Upper lobe of right lung (tissue), 1 donor: ENCODE data around the gene OR2G6. TPM values are rescaled to one million over a fixed set of nuclear protein-coding genes. Genes with fewer than 3 reads are reported as not detected.
"Not testable (repeated sequence)": the region's sequence is repeated elsewhere in the genome, so short reads cannot be mapped to it uniquely, and the experiment has no call there.

Experiments used
- ATAC-seq: fragments of 200-7000 bp; cut with Tn5 transposase; one replicate; pipeline ENCODE4 v1.9.1; 2020; ENCODE audit warnings: mild to moderate bottlenecking, moderate library complexity
- DNase-seq: peaks from one replicate; pipeline ENCODE4 v3.0.0-alpha.2; 2020
- H3K27ac ChIP-seq: fragments of 200-600 bp; one replicate; pipeline ENCODE4 v1.8.0; 2022
- H3K27me3 ChIP-seq: fragments of 200-600 bp; one replicate; pipeline ENCODE4 v1.8.0; 2022; ENCODE audit warnings: mild to moderate bottlenecking
- H3K36me3 ChIP-seq: fragments of 200-600 bp; one replicate; pipeline ENCODE4 v1.8.0; 2022
- H3K4me1 ChIP-seq: fragments of 200-600 bp; one replicate; pipeline ENCODE4 v1.8.0; 2022
- H3K4me3 ChIP-seq: fragments of 200-600 bp; one replicate; pipeline ENCODE4 v1.8.0; 2022; ENCODE audit warnings: mild to moderate bottlenecking
- H3K9me3 ChIP-seq: fragments of 200-600 bp; one replicate; pipeline ENCODE4 v1.8.0; 2022
- CTCF ChIP-seq: fragments of 200-600 bp; IDR thresholded peaks from one replicate; pipeline ENCODE4 v1.8.0; 2022; ENCODE audit warnings: antibody characterized with exemption
- intact Hi-C: fragments of 100-400 bp; cut with DNase I; formaldehyde crosslinking; loops from one replicate; pipeline ENCODE4 v1.11.0; 2022
- long read RNA-seq: library from polyadenylated mRNA; unstranded; transcript quantifications from one replicate; pipeline ENCODE4 v2.0.0, GENCODE V29; 2021
- total RNA-seq: library from RNA; stranded (reverse); fragmentation: NEBNext Ultra II Directional; extraction: Animal tissue kit (Norgen Biotek cat#: 25700); gene quantifications from one replicate; pipeline ENCODE4 v1.2.1, GENCODE V29; 2021
- donor health status: DM: no; HTN: yes; CAD: no; lungs with severe emphysema.

OR2G6 gene
- total RNA-seq, result not detected
- long read RNA-seq, result 0 reads

DNA sequence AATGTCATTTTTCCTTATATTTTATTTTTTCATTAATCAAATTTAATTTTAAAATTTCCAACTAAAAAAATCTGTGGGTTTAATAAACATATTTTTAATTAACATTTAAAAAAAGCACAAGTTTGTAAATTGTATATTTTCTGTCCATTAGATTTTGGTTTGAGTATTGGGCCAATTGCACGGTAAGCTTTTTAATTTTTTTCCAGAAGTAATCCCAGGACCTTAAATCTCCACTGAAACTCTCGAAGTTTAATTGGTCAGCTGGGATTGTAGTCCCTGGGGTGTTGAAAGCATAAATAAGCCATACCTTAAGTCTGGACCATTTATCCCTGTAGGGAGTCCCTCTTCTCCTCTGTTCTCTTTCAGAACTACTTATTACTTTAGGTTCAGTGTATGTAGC is at the start of gene OR2G6:
Gene OR2G6 (plus strand): TSS at position 301 of the 400 bp plus-strand sequence. CDS start 13,574 bp downstream, outside the sequence.
- ATAC-seq, H3K9me3 ChIP-seq, DNase-seq, H3K36me3 ChIP-seq, H3K27me3 ChIP-seq, H3K4me1 ChIP-seq, intact Hi-C loops, H3K27ac ChIP-seq, H3K4me3 ChIP-seq: not testable (repeated sequence)

DNA sequence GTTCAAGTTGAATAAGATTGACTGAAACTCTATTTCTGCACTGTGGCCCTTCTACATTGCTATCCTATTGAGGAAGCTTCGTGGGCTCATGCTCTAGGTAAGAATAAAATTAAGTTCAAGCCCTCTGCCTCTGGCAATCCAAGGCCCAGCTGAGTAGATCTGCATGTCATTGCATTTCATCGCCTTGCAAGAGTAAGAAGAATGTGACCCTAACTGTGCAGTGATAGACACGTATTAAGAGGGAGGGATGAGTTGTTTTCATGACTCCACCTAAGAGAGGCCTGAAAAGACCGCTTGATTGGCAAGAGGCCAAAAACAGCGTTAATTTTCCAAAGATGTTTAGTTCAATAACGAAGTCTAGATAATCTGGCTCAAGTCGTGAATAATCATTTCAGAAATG is 48.8 kb upstream of the OR2G6 start:
- H3K4me3 ChIP-seq, ATAC-seq, H3K27ac ChIP-seq, H3K4me1 ChIP-seq, DNase-seq, H3K9me3 ChIP-seq, H3K36me3 ChIP-seq, intact Hi-C loops, H3K27me3 ChIP-seq: not testable (repeated sequence)

DNA sequence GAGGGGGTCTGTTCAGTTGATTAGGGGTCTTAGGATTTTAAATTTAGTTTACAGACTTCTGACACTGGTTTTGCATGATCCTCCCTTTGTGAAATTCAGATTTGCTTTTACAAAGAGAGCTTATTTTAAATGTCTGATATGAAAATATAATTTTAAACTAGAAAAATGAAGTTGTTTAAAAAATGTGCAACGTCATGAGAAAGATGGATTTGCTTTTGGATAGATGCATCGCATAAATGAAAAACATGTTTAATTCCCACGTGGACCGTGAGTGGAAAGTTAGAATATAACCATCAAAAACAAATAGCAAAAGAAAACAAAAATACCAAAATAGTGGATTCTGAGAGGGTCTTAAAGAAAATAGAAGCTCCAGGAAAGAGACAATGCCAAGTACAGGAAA is 36.7 kb upstream of the OR2G6 start:
- H3K4me1 ChIP-seq, result no peaks in the 10 kb centered on the region
- intact Hi-C loops, result no loop called here
- ATAC-seq, result no peak
- H3K9me3 ChIP-seq, result no peaks in the 10 kb centered on the region
- DNase-seq, result no peak
- no peak for TF ChIP-seq CTCF
- H3K27me3 ChIP-seq, result no peaks in the 10 kb centered on the region
- H3K27ac ChIP-seq, result no peak overlapping the region
- H3K36me3 ChIP-seq, result no peaks in the 10 kb centered on the region
- no peak overlapping the region for H3K4me3 ChIP-seq

GRCh38 chr1:248472111-248472510 is 35.8 kb upstream of the OR2G6 start:
- H3K36me3 ChIP-seq, H3K27ac ChIP-seq, H3K4me3 ChIP-seq, H3K27me3 ChIP-seq, H3K4me1 ChIP-seq, DNase-seq, intact Hi-C loops, ATAC-seq, H3K9me3 ChIP-seq: not testable (repeated sequence)

- H3K4me1 ChIP-seq, intact Hi-C loops: not testable (repeated sequence)
Observed at GRCh38 chr1:248473051-248473450, 34.8 kb upstream of the OR2G6 start, which contains the start of gene OR2T3. Gene OR2T3 (plus strand): TSS chr1:248473351. CDS start chr1:248473351, 0 bp downstream.

DNA sequence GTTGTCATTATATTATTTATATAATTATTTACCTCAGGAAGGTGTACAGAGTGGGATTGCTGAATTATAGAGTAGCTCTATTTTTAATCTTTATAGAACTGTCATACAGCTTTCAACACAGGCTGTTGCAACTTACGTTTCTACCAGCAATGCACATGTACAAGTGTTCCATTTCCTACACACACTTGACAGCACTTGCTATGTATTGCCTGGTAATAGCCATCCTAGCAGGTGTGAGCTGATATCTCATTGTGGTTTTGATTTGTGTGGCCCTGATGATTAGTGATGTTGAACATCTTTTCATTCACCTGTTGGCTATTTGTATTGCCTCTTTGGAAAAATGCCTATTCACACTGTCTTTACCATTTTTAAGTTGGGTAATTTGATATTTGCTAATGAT is 32.2 kb upstream of the OR2G6 start:
- H3K9me3 ChIP-seq, H3K27ac ChIP-seq, intact Hi-C loops, ATAC-seq, H3K27me3 ChIP-seq, DNase-seq, H3K36me3 ChIP-seq, H3K4me3 ChIP-seq, H3K4me1 ChIP-seq: not testable (repeated sequence)

More at GRCh38 chr1:248473051-248473450, 34.8 kb upstream of the OR2G6 start, which contains the start of gene OR2T3:
- not testable (repeated sequence) for ATAC-seq, H3K4me3 ChIP-seq, H3K27ac ChIP-seq, DNase-seq, H3K27me3 ChIP-seq, H3K36me3 ChIP-seq, H3K9me3 ChIP-seq

DNA sequence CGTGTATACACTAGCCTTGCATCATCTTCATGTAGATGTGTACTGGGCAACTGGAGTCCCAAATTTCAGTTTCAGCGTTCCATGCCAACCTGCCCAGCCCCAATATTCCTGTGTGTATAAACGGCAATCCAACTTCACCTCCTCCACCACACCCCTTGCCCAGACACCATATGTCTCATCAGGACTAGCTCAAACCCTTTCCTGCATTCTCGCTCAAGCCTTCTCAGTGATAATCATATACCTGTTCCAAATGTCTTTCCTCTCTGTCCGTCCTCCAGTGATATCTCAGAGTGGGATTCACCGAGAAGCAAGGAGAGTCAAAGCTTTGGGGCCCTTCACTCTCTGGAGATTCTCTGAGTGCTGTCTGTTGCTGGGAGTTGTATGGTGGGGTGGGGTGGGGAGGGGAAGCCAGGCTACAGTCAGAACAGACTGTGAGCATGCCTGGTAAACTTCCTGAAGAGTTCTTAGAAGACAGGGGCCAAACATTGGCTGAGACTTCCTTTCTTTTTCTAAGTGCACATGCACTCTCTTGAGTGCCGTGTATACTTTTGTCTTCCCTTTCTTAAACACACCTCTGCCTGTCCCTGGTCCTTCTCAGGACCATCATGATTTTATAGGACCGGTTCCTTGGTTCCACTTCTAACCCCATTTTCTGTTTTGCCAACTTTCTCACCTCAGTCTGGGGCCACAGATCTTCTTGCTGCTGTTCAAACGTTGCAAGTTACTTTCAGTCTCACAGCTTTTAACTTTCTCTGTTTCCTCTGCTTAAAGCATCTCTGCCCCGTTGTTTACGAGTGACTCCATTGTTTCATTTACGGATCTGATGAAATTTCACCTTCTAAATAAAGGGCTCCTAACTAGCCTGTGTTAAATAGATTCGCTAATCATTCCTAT is 25.9 kb upstream of the OR2G6 start:
- DNase-seq, H3K4me3 ChIP-seq, H3K27ac ChIP-seq, H3K27me3 ChIP-seq, intact Hi-C loops, H3K9me3 ChIP-seq, H3K36me3 ChIP-seq, H3K4me1 ChIP-seq, ATAC-seq: not testable (repeated sequence)

GRCh38 chr1:248488289-248488688 is 19.6 kb upstream of the OR2G6 start, which contains the start of gene OR2T5:
Gene OR2T5 (plus strand): TSS chr1:248488589. CDS start chr1:248488589, 0 bp downstream.
- H3K4me3 ChIP-seq, H3K27ac ChIP-seq, DNase-seq, H3K27me3 ChIP-seq, H3K36me3 ChIP-seq, ATAC-seq, H3K9me3 ChIP-seq, intact Hi-C loops, H3K4me1 ChIP-seq: not testable (repeated sequence)

DNA sequence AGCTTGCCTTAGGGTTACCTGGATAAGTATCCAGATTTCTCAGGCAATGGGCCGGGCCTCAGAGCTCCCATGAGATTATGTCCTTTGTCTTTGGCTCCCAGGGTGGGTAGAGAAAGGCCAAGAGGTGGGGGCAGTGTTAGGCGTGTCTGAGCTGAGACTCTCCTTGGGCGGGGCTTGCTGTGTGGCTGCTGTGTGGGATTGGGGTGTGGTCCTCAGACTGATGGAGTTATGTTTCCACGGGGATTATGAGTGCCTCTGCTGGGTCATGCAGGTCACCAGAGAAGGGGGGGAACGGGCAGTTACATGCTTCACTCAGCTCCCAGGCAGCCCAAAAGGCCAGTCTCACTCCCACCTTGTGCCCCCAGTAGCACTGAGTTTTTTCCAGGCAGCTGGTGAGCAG is 11.2 kb upstream of the OR2G6 start:
- ATAC-seq, intact Hi-C loops, H3K4me3 ChIP-seq, DNase-seq, H3K4me1 ChIP-seq, H3K36me3 ChIP-seq, H3K27me3 ChIP-seq, H3K27ac ChIP-seq, H3K9me3 ChIP-seq: not testable (repeated sequence)

GRCh38 chr1:248500305-248501035 is 7.4 kb upstream of the OR2G6 start:
- H3K27ac ChIP-seq, result not testable (repeated sequence)

GRCh38 chr1:248510217-248510616 is 2.3 kb downstream of the OR2G6 start:
- intact Hi-C loops, H3K27me3 ChIP-seq: not testable (repeated sequence)

More at GRCh38 chr1:248500305-248501035, 7.4 kb upstream of the OR2G6 start:
- H3K36me3 ChIP-seq, intact Hi-C loops, DNase-seq, H3K4me3 ChIP-seq, H3K4me1 ChIP-seq, H3K9me3 ChIP-seq, H3K27me3 ChIP-seq: not testable (repeated sequence)
- ATAC-seq, result peak; percentile 35

More at GRCh38 chr1:248510217-248510616, 2.3 kb downstream of the OR2G6 start:
- H3K36me3 ChIP-seq, H3K4me3 ChIP-seq, ATAC-seq, H3K27ac ChIP-seq, DNase-seq, H3K4me1 ChIP-seq, H3K9me3 ChIP-seq: not testable (repeated sequence)
